HG03196 (cell line): Measurements from ENCODE around the gene ETS1.

Experiments used
- ATAC-seq: cut with Tn5 transposase; IDR thresholded peaks from one replicate; pipeline ENCODE4 v1.9.1; 2021; ENCODE audit not compliant: unreplicated experiment

Gene ETS1

GRCh38 chr11:128484172-128484571 lies 103.2 kb downstream of the ETS1 start:
- no peak for ATAC-seq

DNA sequence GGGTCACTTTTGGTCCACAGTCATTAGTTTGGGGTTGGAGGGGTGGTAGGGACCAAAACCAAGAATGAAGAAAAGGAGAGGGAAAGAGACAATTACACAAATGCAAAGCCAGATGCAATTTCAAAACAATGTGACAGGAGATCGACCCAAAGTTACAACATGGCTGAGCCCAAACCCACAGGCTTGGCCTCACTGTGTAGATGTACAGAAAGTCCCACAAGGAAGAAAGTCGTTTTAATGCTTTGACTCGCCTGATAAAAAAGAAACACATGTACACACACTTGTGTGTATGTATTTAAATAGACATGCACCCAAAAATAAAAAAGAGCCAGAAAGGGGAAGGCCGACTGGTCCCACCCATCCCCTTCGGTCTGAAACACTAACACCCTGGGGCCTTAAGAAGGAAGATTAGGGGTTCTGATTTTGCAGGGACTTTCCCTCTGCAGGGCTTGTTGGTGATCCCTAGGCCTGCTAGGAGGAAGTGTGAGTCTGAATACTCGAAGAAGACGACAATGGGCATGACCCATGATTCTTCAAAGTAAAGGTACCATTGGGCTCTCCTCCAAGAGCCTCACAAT lies 104.1 kb downstream of the ETS1 start:
- peak; percentile 68 for ATAC-seq

DNA sequence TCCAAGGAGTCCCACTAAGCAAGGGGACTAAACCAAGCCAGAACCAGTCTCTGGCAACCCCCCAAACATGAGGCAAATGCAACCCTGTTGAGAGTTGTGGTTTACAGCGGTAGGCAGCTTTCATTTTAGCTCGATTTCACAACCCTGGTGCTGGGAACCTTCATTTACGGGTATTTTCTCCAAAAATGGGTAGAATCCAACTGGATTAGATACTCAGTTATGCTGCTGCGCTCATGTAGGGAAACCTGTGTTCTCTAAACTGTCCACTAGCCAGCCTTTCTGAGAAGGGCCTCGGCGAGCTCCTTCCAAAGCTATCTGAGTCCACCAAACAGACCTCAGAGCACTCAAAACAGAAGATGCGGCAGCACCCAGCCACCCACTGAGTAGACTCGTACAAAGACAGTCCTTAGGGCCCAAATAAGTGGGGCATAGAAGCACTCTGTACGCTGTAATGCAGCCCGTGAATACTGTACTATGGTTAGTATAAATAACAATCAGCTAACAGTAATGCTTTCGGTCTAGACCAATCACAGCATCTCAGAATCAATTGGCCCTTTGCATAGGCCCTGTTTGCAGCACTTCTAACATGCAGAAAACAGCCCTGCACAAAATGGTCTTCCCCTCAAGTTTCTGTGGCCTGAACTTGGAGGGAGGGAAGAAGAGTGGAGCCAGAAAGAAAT lies 104.7 kb downstream of the ETS1 start:
- peak; percentile 42 for ATAC-seq

DNA sequence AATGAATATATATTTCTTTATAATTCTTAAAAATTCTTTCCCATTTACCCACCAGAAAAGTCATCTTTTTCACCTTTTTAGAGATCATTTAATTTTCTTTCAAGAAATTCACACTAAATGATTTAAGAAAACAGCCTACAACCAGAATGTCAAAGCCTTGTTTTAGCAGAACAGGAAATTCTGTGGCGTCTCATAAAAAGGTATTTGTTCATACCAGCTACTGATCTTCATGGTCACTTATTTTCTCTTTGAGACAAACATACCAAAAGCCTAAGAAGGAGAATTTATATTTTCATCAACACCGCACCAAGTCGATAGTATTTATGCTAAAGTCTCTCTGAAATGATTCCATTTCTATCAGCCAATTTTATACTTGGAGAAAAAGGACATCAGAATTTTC lies 105.3 kb downstream of the ETS1 start:
- ATAC-seq = no peak

GRCh38 chr11:128481135-128481534 lies 106.2 kb downstream of the ETS1 start:
- ATAC-seq = no peak

GRCh38 chr11:128480665-128481064 lies 106.7 kb downstream of the ETS1 start:
- ATAC-seq = no peak

GRCh38 chr11:128480066-128480465 lies 107.3 kb downstream of the ETS1 start:
- no peak for ATAC-seq

GRCh38 chr11:128479144-128479543 lies 108.2 kb downstream of the ETS1 start:
- ATAC-seq = no peak

- ATAC-seq = no peak
Observed at GRCh38 chr11:128478305-128478704, 109.1 kb downstream of the ETS1 start.

- no peak for ATAC-seq
Observed at GRCh38 chr11:128477811-128478210, 109.5 kb downstream of the ETS1 start.

DNA sequence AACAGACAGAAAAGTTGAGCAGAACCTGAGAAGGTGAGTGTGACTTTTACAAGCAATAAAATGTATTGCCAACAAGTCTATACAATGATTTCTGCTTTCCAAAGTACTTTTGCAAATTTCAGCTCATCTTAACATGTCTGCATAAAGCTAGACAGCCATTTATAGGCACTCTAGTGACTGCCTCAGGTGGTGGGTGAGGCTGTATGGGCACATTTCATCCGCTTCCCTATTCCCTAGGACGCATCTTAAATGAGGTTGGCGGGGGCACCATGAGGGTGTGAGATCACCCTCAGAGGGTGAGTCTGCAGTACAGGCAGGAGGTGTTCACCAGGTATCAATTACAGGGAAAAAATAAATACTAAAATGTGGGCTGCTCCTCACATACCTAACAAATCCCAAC lies 110.1 kb downstream of the ETS1 start:
- ATAC-seq = no peak

- ATAC-seq = no peak
Observed at GRCh38 chr11:128476729-128477128, 110.6 kb downstream of the ETS1 start.

DNA sequence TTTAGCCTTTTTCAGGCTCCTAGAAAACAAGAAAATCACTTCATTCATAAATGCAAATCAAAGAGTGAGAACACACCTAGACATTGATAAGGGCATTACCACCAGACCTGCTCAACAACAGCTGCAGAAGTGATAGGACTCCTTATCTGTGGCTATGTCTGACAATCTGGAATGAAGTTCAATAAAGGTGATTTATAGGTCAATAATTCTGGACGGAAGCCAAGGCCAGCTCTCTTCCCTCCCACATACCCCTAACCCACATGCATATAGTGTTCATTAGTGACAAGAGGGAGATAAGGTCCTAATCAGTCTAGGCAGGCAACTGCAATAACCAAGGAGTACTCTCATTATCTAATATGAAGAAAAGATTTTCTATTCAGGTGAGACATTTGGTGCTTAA lies 111.3 kb downstream of the ETS1 start:
- ATAC-seq = no peak

DNA sequence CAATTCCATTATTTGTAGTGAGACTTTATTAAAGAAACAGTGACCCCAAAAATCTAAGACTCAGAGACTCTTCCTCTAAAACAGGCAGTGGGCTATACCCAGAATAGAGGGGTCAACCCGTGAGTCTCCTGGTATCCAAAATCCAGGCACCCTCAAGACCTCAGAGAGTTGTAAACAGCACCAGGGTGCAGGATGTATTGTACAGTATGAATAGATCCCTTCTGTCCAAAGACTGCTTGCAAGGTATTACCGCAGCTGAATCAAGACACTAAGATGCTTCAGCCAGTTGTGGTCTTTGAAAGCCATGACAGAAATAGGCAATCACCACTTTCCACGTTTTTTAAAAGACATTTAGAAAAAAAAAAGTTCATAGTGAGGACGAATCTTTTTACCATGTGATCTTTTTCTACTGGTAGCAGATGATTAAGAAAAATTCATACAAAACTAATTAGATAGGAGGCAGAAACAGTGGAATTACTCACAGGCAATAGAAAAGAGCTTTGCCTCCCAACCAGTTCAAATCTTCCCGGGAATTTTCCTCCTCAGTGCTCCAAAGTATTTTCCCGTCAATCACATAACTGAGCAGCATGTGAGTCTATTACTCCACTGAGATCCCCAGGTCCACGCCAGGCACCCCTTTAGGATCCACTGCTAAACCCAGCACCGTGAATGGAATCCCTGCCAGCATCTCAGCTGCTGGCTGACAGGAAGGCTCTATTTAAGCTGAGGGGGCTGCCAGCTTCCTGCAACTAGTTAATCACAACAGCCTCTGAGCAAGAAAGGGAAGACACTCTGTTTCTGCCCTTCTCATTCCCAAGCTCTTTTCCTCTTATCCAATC lies 113.1 kb downstream of the ETS1 start:
- ATAC-seq = no peak

GRCh38 chr11:128473636-128474035 lies 113.7 kb downstream of the ETS1 start:
- ATAC-seq = peak; percentile 24

GRCh38 chr11:128472128-128473089 lies 114.9 kb downstream of the ETS1 start:
- peak; percentile 48 for ATAC-seq

- peak; percentile 36 for ATAC-seq
Observed at GRCh38 chr11:128471138-128471661, 116.2 kb downstream of the ETS1 start.

GRCh38 chr11:128470081-128470480 lies 117.3 kb downstream of the ETS1 start:
- ATAC-seq = no peak

GRCh38 chr11:128469220-128469619 lies 118.1 kb downstream of the ETS1 start:
- peak; percentile 41 for ATAC-seq

- no peak for ATAC-seq
Observed at GRCh38 chr11:128468111-128468510, 119.2 kb downstream of the ETS1 start.

DNA sequence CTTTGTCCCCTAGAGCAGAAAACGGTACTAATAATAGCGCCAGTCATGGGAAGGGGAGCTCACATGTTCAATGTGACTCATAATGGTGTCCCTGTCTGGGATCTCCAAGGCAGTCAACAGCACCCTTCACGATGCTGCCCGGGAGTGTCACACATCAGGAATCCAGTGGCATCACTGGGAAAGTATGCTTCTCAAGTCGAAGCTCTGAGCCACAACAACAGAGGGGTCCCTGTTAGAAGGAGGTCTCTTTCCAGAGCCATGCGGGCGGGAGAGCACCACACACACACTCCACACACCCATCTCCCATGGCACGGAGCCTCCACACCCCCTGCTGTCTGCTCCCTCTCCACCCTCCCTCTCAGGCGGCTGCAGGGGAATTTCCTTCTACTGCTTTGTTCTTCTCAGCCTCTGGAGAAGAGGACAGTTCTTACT lies 119.7 kb downstream of the ETS1 start:
- ATAC-seq = no peak
